Immature natural killer cell (primary cell): ENCODE measurements around the gene CELSR1. TPM values are rescaled to one million over a fixed set of nuclear protein-coding genes. Genes with fewer than 3 reads are reported as not detected.

ENCODE experiments used
- DNase-seq, 3 donors: peaks; one replicate each; pipeline ENCODE4 v3.0.0; 2022; ENCODE audit warnings: mixed read lengths in 1 of 3
- H3K27ac Mint-ChIP-seq, 6 donors: one replicate each; pipeline ENCODE4 v1.8.0; 2020; ENCODE audit warnings: mixed read lengths in 6 of 6, mild to moderate bottlenecking in 5 of 6, inconsistent platforms in 4 of 6, moderate library complexity in 3 of 6
- H3K27me3 Mint-ChIP-seq, 3 donors: one replicate each; pipeline ENCODE4 v1.8.0; 2020 to 2021; ENCODE audit warnings: low read depth in 3 of 3, mild to moderate bottlenecking in 3 of 3, mixed read lengths in 3 of 3, moderate library complexity in 3 of 3, inconsistent platforms in 1 of 3
- H3K36me3 Mint-ChIP-seq, 3 donors: one replicate each; pipeline ENCODE4 v1.8.0; 2020; ENCODE audit warnings: mixed read lengths in 3 of 3, inconsistent platforms in 2 of 3, mild to moderate bottlenecking in 2 of 3
- H3K4me1 Mint-ChIP-seq, 2 donors: one replicate each; pipeline ENCODE4 v1.8.0; 2020; ENCODE audit warnings: inconsistent platforms in 2 of 2, mild to moderate bottlenecking in 2 of 2, mixed read lengths in 2 of 2, moderate library complexity in 1 of 2
- H3K4me3 Mint-ChIP-seq, 5 donors: one replicate each; pipeline ENCODE4 v1.8.0; 2020; ENCODE audit warnings: mild to moderate bottlenecking in 5 of 5, mixed read lengths in 5 of 5, inconsistent platforms in 3 of 5, moderate library complexity in 3 of 5
- H3K9me3 Mint-ChIP-seq, 6 donors: one replicate each; pipeline ENCODE4 v1.8.0; 2020; ENCODE audit warnings: mild to moderate bottlenecking in 6 of 6, mixed read lengths in 6 of 6, inconsistent platforms in 4 of 6, moderate library complexity in 3 of 6
- polyA plus RNA-seq, 3 donors: library from polyadenylated mRNA; unstranded; fragments of 300-500 nt; fragmentation: Illumina TruSeq; gene quantifications; one replicate each; pipeline ENCODE4 v1.2.3, GENCODE V29; 2021

CELSR1 gene
- polyA plus RNA-seq, 3 donors from 2014 or later: 0.24 to 1.6 (median 1.2) TPM

DNA sequence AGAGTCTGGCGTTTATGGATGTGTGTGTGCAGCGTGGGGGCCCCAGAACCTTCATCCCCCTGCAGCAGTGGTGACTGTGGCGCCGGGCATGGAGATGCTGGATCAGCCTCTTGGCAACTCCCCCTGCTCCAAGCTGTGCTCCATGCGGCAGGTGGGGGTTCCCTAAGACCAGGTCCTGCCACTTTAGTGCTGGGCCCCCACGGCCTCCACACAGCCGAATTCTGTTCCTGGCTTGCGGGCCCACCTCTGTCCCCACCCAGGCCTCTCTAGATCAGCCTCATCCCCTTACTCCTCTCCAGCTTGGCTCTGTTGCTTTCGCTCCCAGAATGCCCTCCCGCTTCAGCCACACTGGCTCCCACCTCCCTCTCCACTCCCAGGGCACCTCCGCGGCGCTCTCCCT is 142.3 kb downstream of the CELSR1 start:
- Mint-ChIP-seq H3K4me1 (peaks cover 5 to 6% of the 10 kb centered on the region in 2 donors), H3K36me3 (peaks cover 0 to 5% (median 0%) of the 10 kb centered on the region in 3 donors), H3K9me3 (peaks cover 0 to 2% (median 0%) of the 10 kb centered on the region in 6 donors), H3K4me3 (no peak overlapping the region), H3K27ac (no peak overlapping the region), H3K27me3 (peaks cover 6% of the 10 kb centered on the region in 3 donors)
- no peak for DNase-seq

DNA sequence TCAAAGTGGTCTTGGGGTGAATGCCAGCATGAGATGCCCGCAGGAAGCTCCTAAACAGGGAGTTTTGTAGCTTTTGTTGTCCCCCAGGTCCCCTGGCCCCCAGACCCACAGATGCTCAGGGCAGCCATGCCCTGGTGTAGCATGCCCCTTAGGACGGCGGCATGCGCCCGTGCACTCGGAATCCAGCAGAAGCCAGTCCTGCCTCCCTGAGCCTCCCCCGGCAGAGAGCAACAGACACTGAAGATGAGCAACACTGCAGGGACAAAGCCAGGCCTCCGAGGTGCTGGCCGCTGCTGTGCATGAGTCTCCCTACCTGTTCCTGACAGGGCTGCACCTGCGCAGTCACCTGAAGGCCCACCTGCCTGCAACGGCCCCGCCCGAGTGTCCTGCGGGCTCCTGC is 142.8 kb downstream of the CELSR1 start:
- no peak overlapping the region for H3K27ac Mint-ChIP-seq
- H3K36me3 Mint-ChIP-seq: peaks cover 0 to 5% (median 3%) of the 10 kb centered on the region in 3 donors
- no peak overlapping the region for H3K4me3 Mint-ChIP-seq
- peaks cover 6 to 8% (median 8%) of the 10 kb centered on the region in 3 donors for H3K27me3 Mint-ChIP-seq
- peaks cover 5 to 6% of the 10 kb centered on the region in 2 donors for H3K4me1 Mint-ChIP-seq
- H3K9me3 Mint-ChIP-seq: peaks cover 0 to 2% (median 0%) of the 10 kb centered on the region in 6 donors
- DNase-seq: no peak

DNA sequence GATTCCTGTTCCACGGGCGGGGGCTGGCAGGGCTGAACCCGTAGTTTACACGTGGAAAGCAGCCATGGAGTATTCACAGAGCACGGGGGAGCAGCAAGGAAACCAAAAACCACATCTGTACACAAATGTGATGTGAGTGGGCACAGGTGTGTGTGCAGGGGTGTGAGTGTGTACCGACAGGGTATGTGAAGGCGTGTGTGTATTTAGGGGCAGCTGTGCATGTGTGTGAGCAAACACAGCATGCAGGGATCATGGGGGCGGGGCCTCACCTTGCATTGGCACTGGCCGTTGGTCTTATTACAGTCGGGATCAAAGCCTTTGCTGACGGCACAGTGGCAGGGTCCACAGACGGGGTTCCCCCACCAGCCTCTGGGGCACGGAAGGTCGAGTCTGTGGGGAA is 143.5 kb downstream of the CELSR1 start:
- DNase-seq: no peak
- H3K4me1 Mint-ChIP-seq: peaks cover 2 to 5% of the 10 kb centered on the region in 2 donors
- no peak overlapping the region for H3K4me3 Mint-ChIP-seq
- H3K9me3 Mint-ChIP-seq: no peaks in the 10 kb centered on the region
- no peak overlapping the region for H3K27ac Mint-ChIP-seq
- peaks cover 6 to 8% (median 8%) of the 10 kb centered on the region in 3 donors for H3K27me3 Mint-ChIP-seq
- peaks cover 0 to 5% (median 3%) of the 10 kb centered on the region in 3 donors for H3K36me3 Mint-ChIP-seq

DNA sequence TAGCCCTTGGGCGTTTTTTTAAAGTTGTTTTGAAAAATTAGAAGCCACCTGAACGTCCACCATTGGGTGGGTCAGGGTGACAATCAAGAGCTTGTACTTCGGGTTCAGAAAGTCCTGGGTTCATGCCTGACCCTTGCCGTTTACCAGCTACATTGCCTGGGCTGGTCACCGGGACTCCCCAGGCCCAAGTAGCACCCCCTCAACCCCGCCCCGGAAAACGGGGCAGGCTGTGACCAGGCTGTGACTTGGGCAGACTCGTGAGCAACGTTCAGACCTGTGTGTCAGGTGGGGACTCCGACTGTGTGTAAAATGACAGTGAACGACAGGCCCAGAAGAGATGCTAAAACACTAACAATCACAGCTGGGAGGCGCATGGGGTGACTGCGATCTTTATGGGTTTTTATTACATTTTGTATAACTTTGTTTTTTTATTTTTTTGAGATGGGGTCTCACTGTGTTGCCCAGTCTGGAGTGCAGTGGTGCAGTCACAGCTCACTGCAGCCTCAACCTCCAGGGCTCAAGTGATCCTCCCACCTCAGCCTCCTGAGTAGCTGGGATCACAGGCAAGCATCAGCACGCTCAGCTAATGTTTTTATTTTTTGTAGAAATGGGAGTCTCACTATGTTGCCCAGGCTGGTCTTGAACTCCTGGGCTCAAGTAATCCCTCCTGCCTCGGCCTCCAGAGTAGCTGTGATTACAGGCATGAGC is 145.1 kb downstream of the CELSR1 start:
- Mint-ChIP-seq H3K4me3 (no peak overlapping the region), H3K9me3 (no peaks in the 10 kb centered on the region), H3K4me1 (peaks cover 2 to 5% of the 10 kb centered on the region in 2 donors), H3K36me3 (peaks cover 0 to 5% (median 3%) of the 10 kb centered on the region in 3 donors), H3K27me3 (peaks cover 4 to 8% (median 6%) of the 10 kb centered on the region in 3 donors), H3K27ac (peak overlapping the region in 1 of 6 donors; percentile 10)
- no peak for DNase-seq

DNA sequence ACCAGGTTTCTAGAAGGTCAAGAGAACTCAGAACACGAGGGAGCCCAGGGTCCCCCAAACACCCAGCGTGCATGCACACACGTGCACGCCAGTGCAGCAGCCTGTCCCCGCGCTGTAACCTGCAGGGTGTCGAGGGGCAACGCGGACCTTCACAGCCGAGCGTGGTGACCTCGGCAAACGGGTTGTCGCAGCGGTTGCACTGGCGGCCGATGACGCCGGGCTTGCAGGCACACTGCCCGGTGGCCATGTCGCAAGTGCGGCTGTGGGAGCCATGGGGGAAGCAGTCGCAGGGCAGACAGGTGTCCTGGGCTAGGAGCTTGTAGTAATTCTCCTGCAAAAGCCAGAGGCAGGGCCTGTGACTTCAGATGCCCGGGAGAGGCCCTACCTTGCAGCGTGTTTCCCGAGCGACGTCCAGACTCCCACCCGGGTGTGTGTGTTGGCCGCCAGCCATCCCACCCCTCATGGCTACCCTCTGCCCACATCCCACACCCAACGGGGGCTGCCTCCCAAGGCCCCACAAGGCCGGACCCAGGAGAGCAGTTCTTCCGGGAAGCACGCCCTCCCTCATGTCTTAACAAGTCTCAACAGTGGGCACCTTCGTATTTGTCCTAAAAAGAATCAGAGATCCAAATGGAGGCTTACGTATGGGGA is 145.8 kb downstream of the CELSR1 start:
- no peak for DNase-seq
- H3K4me3 Mint-ChIP-seq: no peak overlapping the region

DNA sequence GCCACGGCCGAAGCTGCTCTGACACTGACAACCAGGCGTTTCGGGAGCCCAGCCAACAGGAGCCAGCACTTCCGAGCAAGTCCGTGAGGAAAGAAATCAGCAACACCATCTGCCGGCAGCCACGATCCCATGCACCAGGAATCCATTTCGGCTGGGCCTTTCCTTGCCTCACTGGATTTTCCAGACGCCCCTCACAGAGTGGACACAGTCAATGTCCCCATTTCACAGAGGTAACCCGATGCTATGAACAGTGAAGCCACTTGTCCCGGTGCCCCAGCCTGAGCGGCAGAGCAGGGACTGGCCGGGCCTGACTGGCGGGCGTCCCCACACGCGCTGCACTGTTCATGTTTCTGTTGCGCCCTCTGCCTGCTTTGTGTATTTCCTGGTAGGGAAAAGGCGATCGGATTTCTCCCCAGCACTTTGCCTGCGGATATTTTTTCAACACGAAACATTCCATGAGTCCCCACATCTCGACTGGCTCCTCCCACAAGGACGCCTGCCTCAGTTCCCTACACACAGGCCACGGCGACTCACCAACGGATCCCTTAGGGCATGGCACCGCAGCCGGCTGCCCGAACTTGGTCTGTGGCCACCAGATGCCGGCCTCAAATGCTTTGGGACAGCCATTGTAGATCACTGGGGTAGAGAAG is 146.6 kb downstream of the CELSR1 start:
- H3K27ac Mint-ChIP-seq: no peak overlapping the region
- no peak for DNase-seq
- peaks cover 2 to 5% of the 10 kb centered on the region in 2 donors for H3K4me1 Mint-ChIP-seq
- peaks cover 0 to 5% (median 3%) of the 10 kb centered on the region in 3 donors for H3K36me3 Mint-ChIP-seq
- H3K4me3 Mint-ChIP-seq: no peak overlapping the region
- no peaks in the 10 kb centered on the region for H3K9me3 Mint-ChIP-seq
- H3K27me3 Mint-ChIP-seq: peaks cover 1 to 8% (median 6%) of the 10 kb centered on the region in 3 donors

More for the DNA sequence above, 145.8 kb downstream of the CELSR1 start:
- Mint-ChIP-seq H3K36me3 (peaks cover 0 to 5% (median 3%) of the 10 kb centered on the region in 3 donors), H3K27me3 (peaks cover 2 to 8% (median 6%) of the 10 kb centered on the region in 3 donors), H3K9me3 (no peaks in the 10 kb centered on the region), H3K4me1 (peaks cover 2 to 5% of the 10 kb centered on the region in 2 donors), H3K27ac (no peak overlapping the region)

DNA sequence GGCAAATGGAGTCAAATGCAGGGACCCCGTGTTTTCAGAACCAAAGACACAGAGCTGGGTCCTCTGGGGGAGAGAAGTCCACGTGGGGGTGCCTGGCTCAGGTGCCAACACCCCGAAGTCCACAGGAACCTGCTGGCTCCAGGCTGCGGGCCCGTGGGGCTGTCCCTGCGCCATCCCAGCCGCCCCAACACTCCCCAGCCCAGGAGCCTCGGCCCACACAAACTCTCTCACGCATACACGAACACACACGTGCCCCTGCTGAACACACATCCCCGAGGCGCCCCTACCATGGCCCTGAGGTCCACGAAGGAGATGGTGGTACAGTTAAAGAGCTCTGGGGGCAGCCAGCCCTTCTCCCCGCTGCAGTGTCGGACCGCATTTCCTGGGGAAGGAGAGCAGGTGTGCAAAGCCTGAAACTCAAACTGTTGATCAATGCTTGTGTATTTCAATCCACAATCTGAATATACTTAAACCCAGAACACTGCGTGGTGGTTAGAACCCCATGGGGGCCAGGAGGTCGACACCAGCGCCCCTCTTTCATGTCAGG is 147.2 kb downstream of the CELSR1 start:
- Mint-ChIP-seq H3K36me3 (peaks cover 0 to 5% (median 3%) of the 10 kb centered on the region in 3 donors), H3K4me1 (peaks cover 2 to 5% of the 10 kb centered on the region in 2 donors), H3K27me3 (peaks cover 1 to 8% (median 6%) of the 10 kb centered on the region in 3 donors), H3K9me3 (no peaks in the 10 kb centered on the region), H3K4me3 (no peak overlapping the region), H3K27ac (no peak overlapping the region)
- DNase-seq: no peak

DNA sequence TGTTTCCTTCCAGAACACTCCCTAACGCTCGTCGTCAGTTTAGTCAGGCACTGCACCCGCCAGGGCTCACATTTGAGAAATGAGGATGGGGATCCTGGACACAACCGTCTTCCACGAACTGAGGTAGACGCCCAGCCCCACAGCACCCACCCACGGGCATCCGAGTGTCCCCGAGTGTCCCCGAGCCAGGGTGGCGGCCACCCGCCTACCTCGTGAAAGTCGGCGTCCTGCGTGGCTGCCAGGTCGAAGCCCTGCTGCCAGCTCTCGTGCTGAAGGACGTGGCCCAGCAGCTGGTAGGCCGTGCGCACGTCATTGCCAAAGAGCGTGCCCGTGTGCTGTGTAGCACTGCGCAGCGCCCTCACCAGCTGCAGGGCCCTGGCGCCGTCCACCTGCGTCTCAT is 148.3 kb downstream of the CELSR1 start:
- Mint-ChIP-seq H3K4me3 (no peak overlapping the region), H3K4me1 (peaks cover 2 to 5% of the 10 kb centered on the region in 2 donors)

DNA sequence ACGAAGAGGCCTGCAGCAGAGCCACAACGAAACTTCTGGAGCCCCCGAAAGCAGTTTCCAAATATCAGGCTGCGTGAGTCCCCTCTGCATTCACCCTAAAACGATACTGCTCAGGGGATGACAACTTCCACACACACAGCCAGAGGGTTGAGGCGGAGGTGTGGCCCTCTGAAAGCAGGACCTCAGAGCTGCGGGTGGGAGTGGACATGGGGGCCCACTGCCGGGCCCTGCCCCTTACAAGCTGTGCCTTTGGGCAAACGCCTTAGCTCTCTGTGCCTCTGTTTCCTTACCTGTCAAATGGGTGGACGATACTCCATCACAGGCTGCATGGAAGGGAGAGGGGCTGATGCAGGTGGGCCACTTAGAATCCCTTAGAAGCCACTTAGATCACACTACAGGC is 148.8 kb downstream of the CELSR1 start:
- no peak for DNase-seq
- Mint-ChIP-seq H3K27ac (no peak overlapping the region), H3K4me1 (peaks cover 0 to 1% of the 10 kb centered on the region in 2 donors), H3K36me3 (peaks cover 0 to 3% (median under 1%) of the 10 kb centered on the region in 3 donors), H3K27me3 (peaks cover 1 to 6% (median 6%) of the 10 kb centered on the region in 3 donors), H3K4me3 (no peak overlapping the region), H3K9me3 (no peaks in the 10 kb centered on the region)

More for the DNA sequence above, 148.3 kb downstream of the CELSR1 start:
- no peak overlapping the region for H3K27ac Mint-ChIP-seq
- peaks cover 1 to 8% (median 6%) of the 10 kb centered on the region in 3 donors for H3K27me3 Mint-ChIP-seq
- H3K36me3 Mint-ChIP-seq: peaks cover 0 to 5% (median 3%) of the 10 kb centered on the region in 3 donors
- no peaks in the 10 kb centered on the region for H3K9me3 Mint-ChIP-seq
- DNase-seq: no peak

DNA sequence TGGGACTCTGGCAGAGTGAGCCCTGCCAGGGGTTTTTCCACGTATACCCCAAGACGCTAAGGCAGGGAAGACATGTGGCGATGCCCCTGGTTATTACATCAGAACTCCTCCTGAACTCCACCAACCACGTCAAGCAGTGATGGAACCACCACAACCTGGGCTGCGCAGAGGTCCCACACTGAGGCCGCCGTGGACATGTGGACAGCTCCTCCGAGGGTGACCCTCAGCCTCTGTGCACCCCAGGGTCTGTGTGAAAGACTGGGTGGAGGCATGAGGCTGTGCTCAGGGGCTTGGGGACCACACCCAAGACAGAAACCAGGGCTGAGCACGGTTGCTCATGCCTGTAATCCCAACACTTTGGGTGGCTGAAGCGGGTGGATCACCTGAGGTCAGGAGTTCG is 149.7 kb downstream of the CELSR1 start:
- Mint-ChIP-seq H3K4me1 (no peaks in the 10 kb centered on the region), H3K27ac (no peak overlapping the region), H3K36me3 (peaks cover 0 to 3% (median 3%) of the 10 kb centered on the region in 3 donors), H3K4me3 (no peak overlapping the region), H3K9me3 (no peaks in the 10 kb centered on the region), H3K27me3 (peaks cover 1 to 6% (median 4%) of the 10 kb centered on the region in 3 donors)
- DNase-seq: no peak

DNA sequence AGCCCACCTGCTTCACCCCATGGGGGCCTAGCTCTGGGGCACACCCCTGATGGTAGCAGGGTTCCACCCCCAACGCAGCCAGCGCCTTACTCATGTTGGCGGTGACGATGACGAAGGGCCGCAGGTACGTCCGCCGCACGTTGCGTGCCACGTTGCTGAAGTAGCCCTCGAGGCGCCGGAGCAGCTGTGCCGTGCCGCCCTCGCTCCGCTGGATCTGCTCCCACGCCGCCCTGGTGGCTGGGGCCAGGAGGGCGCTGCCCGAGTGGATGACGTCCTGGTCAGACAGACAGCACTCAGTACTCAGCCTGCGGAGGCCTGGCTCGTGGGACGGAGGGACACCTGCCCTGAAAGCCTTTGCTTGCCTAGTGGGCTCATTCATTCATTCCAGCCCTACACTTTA is 151.1 kb downstream of the CELSR1 start:
- H3K36me3 Mint-ChIP-seq: peaks cover 0 to 7% (median 3%) of the 10 kb centered on the region in 3 donors

DNA sequence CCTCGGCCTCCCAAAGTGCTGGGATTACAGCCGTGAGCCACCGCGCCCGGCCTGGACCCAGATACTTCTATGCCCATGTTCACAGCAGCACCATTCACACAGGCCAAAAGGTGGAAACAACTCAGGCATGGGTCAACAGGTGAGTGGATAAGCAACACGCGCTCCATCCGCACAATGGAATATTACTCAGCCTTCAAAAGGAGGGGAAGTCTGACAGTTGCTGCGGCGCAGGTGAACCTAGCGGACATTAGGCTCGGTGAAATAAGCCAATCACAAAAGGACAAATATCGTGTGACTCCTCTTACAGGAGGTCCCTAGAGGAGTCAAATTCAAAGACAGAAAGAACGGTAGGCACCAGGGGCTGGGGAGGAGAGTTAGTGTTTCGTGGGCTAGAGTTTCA is 154.9 kb downstream of the CELSR1 start:
- Mint-ChIP-seq H3K9me3 (no peaks in the 10 kb centered on the region), H3K36me3 (peaks cover 0 to 14% (median 4%) of the 10 kb centered on the region in 3 donors), H3K27ac (peak overlapping the region in 1 of 6 donors; percentile 53), H3K4me3 (no peak overlapping the region), H3K4me1 (peaks cover 9 to 20% of the 10 kb centered on the region in 2 donors), H3K27me3 (peaks cover under 1 to 8% (median 6%) of the 10 kb centered on the region in 3 donors)
- DNase-seq: no peak

More for the DNA sequence above, 151.1 kb downstream of the CELSR1 start:
- Mint-ChIP-seq H3K27me3 (peaks cover 1 to 4% (median 2%) of the 10 kb centered on the region in 3 donors), H3K4me3 (no peak overlapping the region), H3K4me1 (no peaks in the 10 kb centered on the region), H3K9me3 (no peaks in the 10 kb centered on the region), H3K27ac (no peak overlapping the region)
- DNase-seq: no peak

DNA sequence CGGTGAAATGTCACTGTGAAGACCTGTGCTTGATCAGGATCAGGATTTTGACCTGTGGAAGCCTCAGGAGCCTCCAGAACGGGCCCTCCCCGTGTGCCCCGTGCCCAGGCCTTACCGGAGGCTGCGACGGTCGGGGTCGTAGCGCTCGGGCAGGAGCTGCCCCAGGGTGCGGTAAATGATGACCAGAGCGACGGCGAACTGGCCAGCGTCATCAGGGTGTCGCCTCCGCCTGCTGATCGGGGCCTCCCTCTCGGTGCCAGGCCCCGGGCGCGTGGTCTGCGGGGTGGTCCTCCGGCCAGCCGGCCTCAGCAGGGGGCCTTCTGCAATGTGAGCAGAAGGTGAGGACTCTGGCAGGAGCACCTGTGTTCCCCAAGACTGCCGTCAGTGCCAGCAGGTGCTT is 155.7 kb downstream of the CELSR1 start:
- Mint-ChIP-seq H3K9me3 (peaks cover 0 to 1% (median 0%) of the 10 kb centered on the region in 6 donors), H3K36me3 (peaks cover 0 to 14% (median 4%) of the 10 kb centered on the region in 3 donors), H3K27ac (no peak overlapping the region), H3K4me3 (no peak overlapping the region), H3K27me3 (peaks cover 2 to 11% (median 6%) of the 10 kb centered on the region in 3 donors), H3K4me1 (peaks cover 12 to 20% of the 10 kb centered on the region in 2 donors)
- DNase-seq: no peak
